NCI-H2227 (cell line): ENCODE results near the gene PET100.
"Not testable (repeated sequence)": the region's sequence is repeated elsewhere in the genome, so short reads cannot be mapped to it uniquely, and the experiment has no call there.

ENCODE experiments used
- DNase-seq: peaks from one replicate; lab custom pipeline; 2025; ENCODE audit not compliant: unreplicated experiment; lab: John Stamatoyannopoulos, UW

PET100 gene

DNA sequence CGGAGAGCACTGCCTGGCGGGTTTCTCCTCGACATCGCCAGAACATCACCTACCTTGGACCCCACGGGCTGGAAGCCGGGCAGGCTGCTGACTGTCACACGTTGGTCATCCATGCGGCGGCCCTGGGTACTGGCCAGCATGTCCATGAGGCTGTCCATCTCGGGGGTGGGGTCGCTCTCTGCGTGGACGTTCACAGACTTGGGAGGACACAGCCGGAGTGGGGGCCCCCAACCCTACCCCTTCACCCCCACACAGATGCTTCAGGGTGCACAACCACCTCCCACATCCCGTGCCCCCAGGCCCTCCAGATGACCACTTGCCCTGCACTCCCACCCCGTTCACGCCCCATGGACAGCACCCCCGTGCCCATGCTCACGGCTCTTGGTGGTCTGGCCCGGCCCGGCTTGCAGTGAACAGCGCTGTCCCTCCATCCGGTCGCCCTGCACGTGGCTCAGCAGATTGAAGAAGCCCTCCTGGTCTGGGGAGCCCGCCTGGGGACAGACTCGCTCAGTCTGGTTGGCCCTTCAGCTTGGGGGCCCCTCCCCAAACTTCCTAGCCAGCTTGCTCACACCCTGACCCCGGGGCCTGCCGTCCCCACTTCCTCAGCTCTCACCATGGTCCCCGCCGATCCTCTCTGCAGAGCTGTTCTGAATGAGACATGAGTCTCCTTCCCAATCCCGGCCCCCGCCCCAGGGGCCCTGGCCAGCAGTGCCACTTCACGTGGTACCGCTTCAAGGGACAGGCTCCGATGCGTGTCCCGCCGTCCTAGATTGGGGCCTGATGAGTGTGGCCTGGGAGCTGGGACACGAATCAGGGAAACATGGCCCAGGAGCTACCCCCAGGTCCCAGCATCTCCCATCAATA is 3.0 kb downstream of the PET100 start:
- DNase-seq, result no peak

DNA sequence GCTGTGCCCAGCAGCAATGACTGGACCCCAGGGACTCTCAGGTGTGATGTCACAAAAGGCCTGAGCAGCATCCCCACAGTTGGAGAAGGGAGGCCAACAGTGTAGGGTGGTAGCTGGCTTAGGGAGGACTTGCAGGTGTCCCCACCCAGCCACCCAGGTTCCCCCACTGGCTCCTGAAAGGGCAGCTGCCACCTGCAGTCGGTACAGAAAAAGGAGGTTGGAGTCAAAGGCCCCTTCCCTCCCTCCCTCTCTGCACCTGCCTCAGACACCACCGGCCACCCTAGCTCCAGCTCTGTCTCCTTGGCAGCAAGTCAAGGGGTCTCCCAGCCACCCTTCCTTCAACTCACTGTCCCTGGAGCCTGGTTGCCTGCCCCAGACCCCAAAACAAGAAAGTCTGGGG is 4.1 kb downstream of the PET100 start, which contains the start of gene PCP2:
PCP2 (minus strand) TSS at position 22 of the 400 bp plus-strand sequence. CDS start 262 bp downstream, outside the sequence.
- DNase-seq, result no peak

DNA sequence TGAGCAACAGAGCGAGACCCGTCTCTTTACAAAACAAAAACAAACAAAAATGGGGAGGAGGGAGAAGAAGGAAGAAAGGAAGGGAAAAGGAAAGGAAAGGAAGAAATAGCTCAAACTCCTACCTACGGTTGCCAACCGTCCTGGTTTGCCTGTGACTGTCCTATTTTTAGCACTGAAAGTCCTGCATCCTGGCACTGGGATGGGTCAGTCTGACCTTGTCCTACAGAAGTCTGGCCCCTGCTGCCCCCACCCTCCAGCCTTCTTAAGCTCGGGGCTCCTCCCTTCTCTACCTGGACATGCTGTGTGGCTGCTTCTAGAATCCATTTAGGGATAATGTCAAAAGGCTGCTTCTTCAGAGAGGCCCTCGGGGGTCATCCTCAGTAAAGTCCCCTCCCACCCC is 6.1 kb downstream of the PET100 start:
- DNase-seq, result no peak

DNA sequence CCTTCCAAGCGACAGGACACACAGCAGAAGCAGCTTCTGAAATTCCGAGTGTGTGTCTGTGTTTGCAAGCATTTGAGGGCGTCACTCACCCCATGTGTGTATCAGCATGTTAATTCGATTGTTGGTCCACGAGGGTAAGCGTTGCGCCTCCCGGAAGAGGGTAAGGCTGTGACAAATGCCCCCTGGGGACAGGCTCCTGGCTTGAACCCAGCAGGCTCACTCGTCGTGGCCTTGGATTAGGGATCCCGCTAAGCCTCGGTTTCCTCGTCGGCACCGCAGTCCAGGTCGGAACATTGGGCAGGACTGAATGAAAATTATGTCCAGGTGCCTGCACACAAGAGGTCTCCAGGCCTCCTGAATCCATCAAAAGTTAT is 6.7 kb downstream of the PET100 start:
- no peak for DNase-seq

DNA sequence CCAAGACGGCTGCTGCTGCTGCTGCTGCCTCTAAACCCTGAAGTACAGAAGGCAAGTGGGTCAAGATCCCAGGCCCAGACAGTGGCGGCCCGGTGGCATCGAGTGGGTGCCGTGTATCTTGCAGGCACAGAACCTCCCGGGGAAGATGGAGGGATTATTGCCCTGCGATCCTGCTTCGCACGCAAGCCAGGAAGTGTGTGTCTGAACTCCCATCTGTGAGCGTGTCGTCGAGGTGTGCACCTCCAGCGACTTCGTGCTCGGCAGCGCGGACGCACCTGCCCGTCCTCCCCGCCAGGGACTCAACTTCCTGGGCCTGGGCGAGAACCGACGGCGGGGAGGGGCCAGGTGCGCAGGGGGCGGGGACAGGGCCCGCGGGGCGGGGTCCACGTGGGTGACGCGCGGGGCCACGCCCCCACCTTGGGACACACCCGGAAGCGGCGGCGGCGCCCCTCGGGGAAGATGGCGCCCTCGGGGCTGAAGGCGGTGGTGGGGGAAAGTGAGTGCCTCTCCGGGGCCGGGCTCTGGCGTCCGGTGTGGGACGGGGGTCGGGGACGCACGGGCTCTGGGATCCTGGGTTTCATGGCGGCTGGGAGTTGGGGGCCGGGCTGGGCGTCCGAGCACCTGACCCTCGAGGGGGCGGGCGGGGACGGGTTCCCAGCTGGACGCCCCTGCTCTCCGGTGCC is 7.2 kb downstream of the PET100 start, which contains the start of gene STXBP2:
STXBP2 (plus strand) TSS at position 420 of the 683 bp plus-strand sequence; CDS start at position 460, 40 bp downstream.
- peak; percentile 87 for DNase-seq

DNA sequence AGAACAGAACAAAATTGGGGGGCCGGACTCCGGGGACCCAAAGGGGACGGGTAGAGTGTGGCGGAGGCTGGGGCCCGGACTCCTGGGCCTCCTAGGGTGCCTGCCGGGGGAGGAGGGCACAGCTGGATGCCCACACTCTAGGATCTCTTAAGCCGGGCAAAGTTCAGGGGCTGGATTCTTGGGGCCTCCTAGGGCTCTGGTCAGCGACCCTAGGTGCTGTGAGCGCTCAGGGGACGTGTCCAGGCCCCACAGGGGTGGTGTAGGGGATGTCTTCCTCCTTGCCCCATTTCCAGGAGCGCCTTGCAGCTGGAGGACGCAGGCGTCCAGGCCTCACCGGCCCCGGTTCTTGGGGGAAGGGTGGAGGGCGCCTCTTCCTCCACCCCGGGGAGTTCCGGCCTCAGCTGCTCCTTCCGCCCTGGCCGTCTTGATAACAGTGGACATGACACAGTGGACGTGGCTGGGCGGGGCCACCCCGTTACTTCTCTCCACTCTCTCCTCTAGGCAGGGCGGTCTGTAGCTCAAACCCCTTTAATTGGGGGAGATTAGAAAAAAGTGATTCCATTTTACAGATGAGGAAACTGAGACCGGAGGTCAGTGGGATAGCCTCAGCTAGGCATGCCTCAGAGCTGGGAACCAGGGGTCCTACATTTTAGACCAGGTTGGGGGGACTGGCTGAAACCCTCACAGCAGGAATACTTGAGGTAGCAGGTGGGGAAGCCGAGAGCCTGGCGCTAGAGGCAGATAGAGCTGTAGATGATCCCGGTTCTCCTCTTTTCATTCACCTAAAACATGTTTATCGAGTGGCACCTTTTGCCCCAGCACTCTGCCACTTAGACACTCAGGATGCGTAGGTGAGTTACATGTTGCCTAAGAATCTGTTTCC is 8.0 kb downstream of the PET100 start:
- DNase-seq, result peak; percentile 18

DNA sequence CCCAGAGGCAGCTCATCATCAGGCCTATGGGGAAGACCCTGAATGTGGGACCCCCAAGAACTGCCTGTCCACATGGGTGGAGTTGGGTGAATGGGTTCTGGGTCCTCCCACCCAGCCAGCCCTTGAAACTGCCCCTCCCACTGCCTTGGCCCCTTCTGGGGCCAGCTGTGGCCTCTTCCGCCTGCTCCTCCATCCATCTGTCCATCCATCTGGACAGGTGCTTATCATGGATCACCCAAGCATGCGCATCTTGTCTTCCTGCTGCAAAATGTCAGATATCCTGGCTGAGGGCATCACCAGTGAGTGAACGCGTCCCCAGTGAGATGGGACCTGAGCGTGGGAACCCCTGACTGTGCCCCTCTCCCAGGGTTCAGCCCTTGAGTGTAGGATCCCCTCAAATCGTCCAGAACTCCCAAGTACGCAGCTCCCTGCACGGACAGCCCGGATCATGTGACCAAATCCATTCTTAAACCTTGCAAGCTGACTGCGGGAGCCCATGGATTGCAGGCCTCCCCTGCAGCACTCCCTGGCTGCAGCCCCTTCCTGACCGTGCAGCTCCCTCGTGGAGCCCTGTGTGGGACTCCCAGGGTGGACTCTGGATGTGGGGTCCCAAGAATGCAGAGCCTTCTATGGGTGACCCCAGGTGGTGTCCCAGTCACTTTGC is 9.3 kb downstream of the PET100 start:
- no peak for DNase-seq

DNA sequence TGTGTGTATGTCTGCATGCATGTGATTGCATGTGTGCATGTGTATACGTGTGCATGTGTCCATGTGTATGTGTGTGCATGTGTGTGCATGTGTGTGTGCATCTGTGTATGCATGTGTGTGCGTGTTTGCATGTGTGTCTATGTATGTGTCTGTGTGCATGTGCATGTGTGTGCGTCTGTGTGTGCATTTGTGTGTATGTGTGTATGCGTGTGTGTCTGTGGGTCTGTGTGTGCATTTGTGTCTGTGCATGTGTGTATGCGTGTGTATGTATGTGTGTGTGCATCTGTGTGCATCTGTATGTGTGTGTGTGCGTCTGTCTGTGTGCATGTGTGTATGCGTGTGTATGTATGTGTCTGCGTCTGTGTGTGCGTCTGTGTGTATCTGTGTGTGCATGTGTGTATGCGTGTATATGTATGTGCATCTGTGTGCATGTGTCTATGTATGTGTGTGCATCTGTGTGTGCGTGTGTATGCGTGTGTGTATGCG is 10.3 kb downstream of the PET100 start:
- DNase-seq, result no peak

DNA sequence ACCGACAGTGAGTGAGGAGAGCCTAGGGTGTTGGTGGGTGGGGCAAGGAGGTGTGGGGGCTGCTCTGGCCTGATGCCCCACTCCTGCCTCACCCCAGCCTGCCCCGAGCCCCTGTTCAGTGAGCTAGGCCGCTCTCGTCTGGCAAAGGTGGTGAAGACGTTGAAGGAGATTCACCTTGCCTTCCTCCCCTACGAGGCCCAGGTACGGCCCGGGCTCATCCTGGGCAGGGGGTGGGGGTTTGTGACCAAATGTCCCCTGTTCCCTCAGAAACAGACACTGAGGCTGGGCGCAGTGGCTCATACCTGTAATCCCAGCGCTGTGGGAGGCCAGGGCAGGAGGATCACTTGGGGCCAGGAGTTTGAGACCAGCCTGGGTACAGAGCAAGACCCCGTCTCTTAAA is 11.2 kb downstream of the PET100 start:
- no peak for DNase-seq

DNA sequence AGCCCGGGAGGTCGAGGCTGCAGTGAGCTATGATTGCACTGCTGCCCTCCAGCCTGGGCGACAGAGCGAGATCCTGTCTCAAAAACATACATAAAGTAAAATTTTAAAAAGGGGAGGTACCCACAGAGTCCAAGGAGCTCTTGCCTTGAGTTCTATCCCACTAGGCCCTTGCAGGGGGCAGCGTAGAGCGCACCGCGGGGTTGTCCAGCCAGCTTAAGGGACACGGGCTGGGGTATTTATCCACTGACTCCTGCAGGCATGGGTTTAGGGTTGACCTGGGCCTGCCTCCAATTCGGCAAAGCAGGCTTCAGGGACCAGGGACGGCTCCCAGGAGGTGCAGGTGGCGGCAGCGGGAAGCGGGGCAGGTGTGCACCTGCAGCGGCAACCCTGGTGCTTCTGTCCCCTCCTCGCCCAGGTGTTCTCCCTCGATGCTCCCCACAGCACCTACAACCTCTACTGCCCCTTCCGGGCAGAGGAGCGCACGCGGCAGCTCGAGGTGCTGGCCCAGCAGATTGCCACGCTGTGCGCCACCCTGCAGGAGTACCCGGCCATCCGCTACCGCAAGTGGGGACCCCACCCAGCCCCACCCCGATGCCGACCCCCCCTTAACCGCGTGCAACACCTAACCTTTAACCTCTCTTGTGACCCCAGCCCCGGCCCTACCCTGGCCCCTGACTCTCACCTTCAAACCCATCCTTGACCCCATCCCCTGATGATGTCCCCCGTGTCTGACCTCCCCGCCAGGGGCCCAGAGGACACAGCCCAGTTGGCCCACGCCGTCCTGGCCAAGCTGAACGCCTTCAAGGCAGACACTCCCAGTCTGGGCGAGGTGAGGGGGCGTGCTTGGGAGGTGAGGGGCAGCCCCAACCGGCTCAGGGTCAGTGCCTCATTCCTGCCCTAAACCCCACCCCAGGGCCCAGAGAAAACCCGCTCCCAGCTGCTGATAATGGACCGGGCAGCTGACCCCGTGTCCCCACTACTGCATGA is 12.0 kb downstream of the PET100 start:
- no peak for DNase-seq

DNA sequence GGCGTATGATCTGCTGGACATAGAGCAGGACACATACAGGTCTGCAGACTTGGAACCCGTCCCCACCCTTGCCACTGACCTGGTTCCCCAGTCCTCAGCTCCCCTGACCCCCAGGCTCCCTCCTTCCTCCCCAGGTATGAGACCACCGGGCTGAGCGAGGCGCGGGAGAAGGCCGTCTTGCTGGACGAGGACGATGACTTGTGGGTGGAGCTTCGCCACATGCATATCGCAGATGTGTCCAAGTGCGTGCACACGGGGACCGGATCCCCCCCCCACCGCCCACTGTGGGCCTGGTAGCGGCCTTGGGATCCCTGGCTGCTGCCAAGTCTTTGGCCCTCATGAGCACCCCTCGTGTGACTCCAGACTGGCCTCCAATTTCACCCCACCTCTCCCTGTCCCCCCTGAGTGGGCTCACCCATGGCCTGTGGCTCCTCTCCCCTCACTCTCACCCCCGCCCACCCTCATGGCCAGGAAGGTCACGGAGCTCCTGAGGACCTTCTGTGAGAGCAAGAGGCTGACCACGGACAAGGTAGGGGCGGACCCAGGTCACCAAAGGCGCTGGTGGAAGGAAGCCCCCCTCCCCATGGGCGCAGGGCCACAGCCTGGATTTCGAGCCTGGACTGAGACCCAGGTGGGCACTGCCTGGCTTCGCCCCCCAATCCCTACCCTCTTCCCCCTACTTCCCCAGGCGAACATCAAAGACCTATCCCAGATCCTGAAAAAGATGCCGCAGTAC is 12.9 kb downstream of the PET100 start:
- DNase-seq, result no peak

DNA sequence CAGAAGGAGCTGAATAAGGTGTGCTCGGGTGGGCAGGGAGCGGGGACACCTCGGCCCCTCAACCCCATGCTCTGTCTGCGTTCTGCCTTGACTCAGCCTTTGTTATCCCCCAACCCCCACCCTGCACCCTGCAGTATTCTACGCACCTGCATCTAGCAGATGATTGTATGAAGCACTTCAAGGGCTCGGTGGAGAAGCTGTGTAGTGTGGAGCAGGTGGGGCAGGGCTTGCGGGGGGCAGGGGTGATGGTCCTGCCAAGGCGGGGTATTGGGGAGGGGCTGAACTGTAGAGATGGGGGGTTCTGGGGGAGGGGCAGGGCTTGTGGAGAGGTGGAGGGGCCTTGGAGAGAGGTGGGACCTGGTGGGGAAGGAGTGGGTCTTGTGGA is 13.4 kb downstream of the PET100 start:
- no peak for DNase-seq

DNA sequence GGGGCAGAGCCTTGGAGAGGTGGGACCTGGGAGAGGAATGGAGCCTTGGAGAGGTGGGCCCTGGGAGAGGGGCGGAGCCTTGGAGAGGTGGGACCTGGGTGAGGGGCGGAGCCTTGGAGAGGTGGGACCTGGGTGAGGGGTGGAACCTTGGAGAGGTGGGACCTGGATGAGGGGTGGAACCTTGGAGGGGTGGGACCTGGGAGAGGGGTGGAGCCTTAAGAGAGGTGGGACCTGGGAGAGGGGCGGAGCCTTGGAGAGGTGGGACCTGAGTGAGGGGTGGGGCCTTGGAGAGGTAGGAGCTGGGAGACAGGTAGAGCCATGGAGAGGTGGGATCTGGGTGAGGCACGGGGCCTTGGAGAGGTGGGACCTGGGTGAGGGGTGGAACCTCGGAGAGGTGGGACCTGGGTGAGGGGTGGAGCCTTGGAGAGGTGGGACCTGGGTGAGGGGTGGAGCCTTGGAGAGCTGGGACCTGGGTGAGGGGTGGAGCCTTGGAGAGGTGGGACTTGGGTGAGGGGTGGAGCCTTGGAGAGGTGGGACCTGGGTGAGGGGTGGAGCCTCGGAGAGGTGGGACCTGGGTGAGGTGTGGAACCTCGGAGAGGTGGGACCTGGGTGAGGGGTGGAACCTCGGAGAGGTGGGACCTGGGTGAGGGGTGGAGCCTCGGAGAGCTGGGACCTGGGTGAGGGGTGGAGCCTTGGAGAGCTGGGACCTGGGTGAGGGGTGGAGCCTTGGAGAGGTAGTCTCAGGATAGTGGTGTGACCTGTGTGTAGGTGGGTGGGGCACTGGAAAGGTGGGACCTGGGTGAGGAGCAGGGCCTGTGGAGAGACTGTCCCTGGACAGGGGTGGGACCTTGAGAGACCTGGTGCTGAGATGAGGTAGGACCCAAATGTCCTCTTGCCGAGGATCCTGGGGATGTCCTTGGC is 14.3 kb downstream of the PET100 start:
- not testable (repeated sequence) for DNase-seq

DNA sequence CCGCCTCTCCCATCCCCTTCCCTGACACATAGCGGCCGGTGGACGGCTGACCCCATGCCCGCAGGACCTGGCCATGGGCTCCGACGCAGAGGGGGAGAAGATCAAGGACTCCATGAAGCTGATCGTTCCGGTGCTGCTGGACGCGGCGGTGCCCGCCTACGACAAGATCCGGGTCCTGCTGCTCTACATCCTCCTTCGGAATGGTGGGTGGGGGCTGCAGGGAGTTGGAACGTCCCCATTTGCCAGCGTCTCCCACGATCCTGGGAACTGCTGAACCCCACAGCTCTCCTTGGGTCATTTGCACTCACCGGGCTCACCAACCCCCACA is 14.9 kb downstream of the PET100 start:
- DNase-seq, result no peak

DNA sequence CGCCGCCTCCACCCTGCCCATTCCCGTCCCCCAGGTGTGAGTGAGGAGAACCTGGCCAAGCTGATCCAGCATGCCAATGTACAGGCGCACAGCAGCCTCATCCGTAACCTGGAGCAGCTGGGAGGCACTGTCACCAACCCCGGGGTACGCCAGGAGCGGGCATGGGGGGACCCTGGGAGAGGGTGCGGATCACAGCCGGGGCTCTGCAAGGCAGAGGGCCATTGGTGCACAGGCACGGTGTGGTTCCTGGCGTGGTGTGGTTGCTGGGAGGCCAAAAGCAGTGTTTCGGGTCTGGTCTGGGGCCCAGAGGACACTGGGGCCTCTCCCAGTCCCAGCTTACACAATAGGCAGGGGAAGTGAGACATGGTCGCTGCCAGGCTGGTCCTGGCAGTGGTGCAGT is 15.6 kb downstream of the PET100 start:
- DNase-seq, result no peak

DNA sequence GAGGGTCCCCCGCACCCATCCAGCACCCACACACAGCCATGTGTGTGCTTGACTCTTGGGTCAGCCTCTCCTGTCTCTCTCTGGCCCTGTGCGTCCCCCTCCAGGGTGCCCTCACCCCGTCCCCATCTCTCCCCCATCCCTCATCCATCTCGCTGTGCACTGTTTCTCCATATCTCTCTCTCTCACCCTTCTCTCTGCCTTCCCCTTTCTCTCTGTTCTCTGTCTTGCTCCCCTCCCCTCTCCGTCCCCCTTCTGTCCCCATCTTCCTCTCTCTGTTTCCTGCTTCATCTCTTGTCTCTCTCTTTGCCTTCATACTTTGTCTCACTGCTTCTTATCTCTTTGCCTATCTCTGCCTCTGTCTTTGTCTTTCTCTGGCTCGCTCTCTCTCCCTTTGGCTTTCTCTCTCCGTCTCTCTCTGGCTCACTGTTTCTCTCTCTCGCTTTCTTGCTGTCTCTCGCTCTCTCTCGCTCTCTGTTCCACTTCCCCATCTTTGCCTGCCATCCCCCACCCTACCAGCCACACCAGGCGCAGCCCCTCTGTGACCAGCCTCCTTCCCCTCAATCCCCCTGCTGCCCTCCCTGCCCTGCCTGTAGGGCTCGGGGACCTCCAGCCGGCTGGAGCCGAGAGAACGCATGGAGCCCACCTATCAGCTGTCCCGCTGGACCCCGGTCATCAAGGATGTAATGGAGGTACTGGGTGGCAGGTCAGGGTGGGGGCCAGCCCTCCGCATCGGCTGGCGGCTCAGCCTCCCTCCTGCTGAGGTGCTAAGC is 16.2 kb downstream of the PET100 start:
- no peak for DNase-seq

DNA sequence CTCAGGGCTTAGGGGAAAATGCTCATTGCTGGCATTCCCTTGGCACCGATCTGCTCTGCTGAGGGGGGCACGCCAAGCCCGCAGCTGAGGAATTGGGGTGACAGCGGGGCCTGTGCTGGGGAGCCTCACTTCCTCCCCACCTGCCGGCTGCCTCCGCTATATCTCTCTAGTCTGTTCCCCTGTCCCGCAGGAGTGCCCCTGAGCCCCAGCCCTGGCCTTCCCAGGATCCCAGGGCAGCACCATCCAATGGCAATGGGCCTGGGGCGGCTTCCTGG is 16.8 kb downstream of the PET100 start:
- DNase-seq, result no peak
